Spleen (tissue), 11 donors: Measurements from ENCODE around the gene C1QTNF1. TPM values are rescaled to one million over a fixed set of nuclear protein-coding genes. Genes with fewer than 3 reads are reported as not detected.
A peak's percentile ranks its signal among the peaks of the same experiment; 100 is the strongest.
"Not testable (repeated sequence)": the region's sequence is repeated elsewhere in the genome, so short reads cannot be mapped to it uniquely, and the experiment has no call there.

Experiments
- DNase-seq: peaks from one replicate; pipeline ENCODE4 v3.0.0-alpha.2; 2020
- H3K27ac ChIP-seq, 8 donors: fragments of 200-600 bp; sonication (generic) in 7 of 8; 1 replicate in 4 of 8; 2 replicates in 4 of 8; pipeline versions ENCODE4 v1.5.0 to v1.8.0; 2016 to 2021; ENCODE audit warnings: inconsistent platforms in 4 of 8, mild to moderate bottlenecking in 4 of 8, moderate library complexity in 1 of 8
- H3K27me3 ChIP-seq, 7 donors: fragments of 200-600 bp; sonication (generic) in 6 of 7; replicated peaks in 1 of 7; 1 replicate in 4 of 7; 2 replicates in 3 of 7; pipeline versions ENCODE4 v1.5.0 to v1.8.0; 2016 to 2021; ENCODE audit warnings: inconsistent platforms in 3 of 7, mild to moderate bottlenecking in 1 of 7
- H3K36me3 ChIP-seq, 6 donors: fragments of 200-600 bp; sonication (generic) in 5 of 6; 1 replicate in 4 of 6; 2 replicates in 2 of 6; pipeline versions ENCODE4 v1.5.0 to v1.8.0; 2016 to 2021; ENCODE audit warnings: inconsistent platforms in 2 of 6
- H3K4me1 ChIP-seq, 6 donors: fragments of 200-600 bp; sonication (generic) in 5 of 6; 1 replicate in 3 of 6; 2 replicates in 3 of 6; pipeline versions ENCODE4 v1.5.0 to v1.8.0; 2016 to 2021; ENCODE audit warnings: inconsistent platforms in 3 of 6
- H3K4me3 ChIP-seq, 8 donors: fragments of 200-600 bp; sonication (generic) in 7 of 8; 1 replicate in 4 of 8; 2 replicates in 4 of 8; pipeline versions ENCODE4 v1.5.0 to v1.8.0; 2016 to 2021; ENCODE audit warnings: inconsistent platforms in 4 of 8, mild to moderate bottlenecking in 4 of 8, moderate library complexity in 2 of 8
- H3K9me3 ChIP-seq, 8 donors: fragments of 200-600 bp; sonication (generic) in 7 of 8; 1 replicate in 4 of 8; 2 replicates in 4 of 8; pipeline versions ENCODE4 v1.5.0 to v1.8.0; 2016 to 2021; ENCODE audit warnings: inconsistent platforms in 4 of 8
- POLR2A ChIP-seq, 3 donors: fragments of 450-650 bp; IDR thresholded peaks; one replicate each; pipeline ENCODE4 v1.5.1; 2017; ENCODE audit warnings: antibody characterized with exemption in 3 of 3, mild to moderate bottlenecking in 1 of 3
- POLR2AphosphoS5 ChIP-seq, 3 donors: sonication (generic); formaldehyde crosslinking; IDR thresholded peaks; one replicate each; pipeline ENCODE4 v1.5.1; 2017; ENCODE audit warnings: antibody characterized with exemption in 3 of 3
- WGBS, 5 donors: extraction: QIAGEN DNeasy Blood & Tissue Kit in 3 of 5; methylation state at CpG; one replicate each; pipeline versions ENCODE4 v1.1.5 to v1.1.7; 2013 to 2018; 5-methylcytosine and 5-hydroxymethylcytosine counted together
- intact Hi-C: fragments of 100-400 bp; cut with DNase I; formaldehyde crosslinking; loops from one replicate; pipeline ENCODE4 v1.15.0; 2023; ENCODE audit warnings: low total_unique reads
- polyA plus RNA-seq, 3 donors: library from polyadenylated mRNA; stranded (reverse); fragments of 200-250 nt; gene quantifications; one replicate each; pipeline ENCODE4 v1.2.1, GENCODE V29; 2013
- total RNA-seq, 7 donors: library from RNA; depleted of rRNA in 3 of 7; stranded (reverse); fragments of >200 nt in 3 of 7; fragmentation: NEBNext Ultra II Directional in 4 of 7; extraction: Animal tissue kit (Norgen Biotek cat#: 25700) in 4 of 7; gene quantifications; one replicate each; pipeline versions ENCODE4 v1.1.0 to v1.2.1, GENCODE V29; 2016 to 2021
- TF ChIP-seq, protein P1 (sequence below), 11 experiments: fragments of 200-600 bp in 7 of 11; fragments of 450-650 bp in 4 of 11; sonication (generic) in 4 of 11; IDR thresholded peaks in 8 of 11; conservative IDR thresholded peaks in 3 of 11; 1 replicate in 7 of 11; 2 replicates in 4 of 11; pipeline versions ENCODE4 v1.4.0 to v1.8.0; 2016 to 2021; ENCODE audit warnings: antibody characterized with exemption in 11 of 11, inconsistent platforms in 4 of 11, mild to moderate bottlenecking in 1 of 11
- donor health status: healthy with polysubstance abuse.
- donor health status: DM: no; HTN: no; CAD: no; lungs with moderate emphysema.
- donor health status: DM: no; HTN: no; CAD: no.
- donor health status: Bipolar disorder and iron deficiency.
- donor health status: healthy.
- donor health status: DM: no; HTN: no; CAD: no.
- donor health status: DM: yes; HTN: yes; CAD: no.

C1QTNF1 gene
- total and polyA plus RNA-seq, 10 donors, result 14.7 to 101 (median 44.4) TPM

DNA sequence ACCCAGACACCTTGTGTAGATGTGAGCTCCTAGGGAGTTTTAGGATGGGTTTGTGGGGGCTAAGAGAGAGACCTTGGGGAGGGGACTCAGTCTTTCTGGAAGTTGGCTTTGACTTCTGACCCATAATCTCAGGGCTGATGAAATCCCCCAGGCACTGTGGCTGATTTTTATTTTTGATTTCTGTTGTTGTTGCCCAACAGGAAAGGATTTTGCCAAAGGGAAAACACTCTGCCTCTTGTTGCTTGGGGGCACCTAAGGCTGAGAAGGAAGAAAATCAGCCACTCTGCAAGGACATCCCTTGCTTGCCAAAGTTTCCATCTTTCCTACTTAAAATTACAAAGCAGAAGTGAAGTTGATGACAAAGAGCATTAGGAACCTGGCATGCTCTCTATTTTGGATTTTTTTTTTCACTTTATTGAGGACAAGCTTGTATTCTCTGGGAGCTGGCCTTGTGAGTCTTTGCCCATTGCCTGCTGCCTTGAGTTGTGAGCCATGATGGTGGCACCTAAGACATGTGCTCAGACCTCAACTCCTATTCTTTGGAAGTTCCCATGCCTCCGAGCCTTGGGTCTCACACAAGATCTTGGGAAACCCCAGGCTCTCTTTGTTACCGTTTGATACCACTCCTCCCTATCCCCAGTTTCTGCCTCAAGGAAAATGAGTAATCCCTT, 3.2 kb upstream of the C1QTNF1 start:
- Histone ChIP-seq H3K4me3 (no peak overlapping the region), H3K27ac (peak overlapping the region in 4 of 8 donors; percentile 26 to 82 (median 47)), H3K4me1 (peaks cover 7 to 66% (median 35%) of the 10 kb centered on the region in 6 donors), H3K36me3 (no peaks in the 10 kb centered on the region), H3K27me3 (peaks cover 0 to 49% (median 20%) of the 10 kb centered on the region in 7 donors), H3K9me3 (peaks cover 0 to 5% (median 3%) of the 10 kb centered on the region in 8 donors)
- TF ChIP-seq, protein P1, sequence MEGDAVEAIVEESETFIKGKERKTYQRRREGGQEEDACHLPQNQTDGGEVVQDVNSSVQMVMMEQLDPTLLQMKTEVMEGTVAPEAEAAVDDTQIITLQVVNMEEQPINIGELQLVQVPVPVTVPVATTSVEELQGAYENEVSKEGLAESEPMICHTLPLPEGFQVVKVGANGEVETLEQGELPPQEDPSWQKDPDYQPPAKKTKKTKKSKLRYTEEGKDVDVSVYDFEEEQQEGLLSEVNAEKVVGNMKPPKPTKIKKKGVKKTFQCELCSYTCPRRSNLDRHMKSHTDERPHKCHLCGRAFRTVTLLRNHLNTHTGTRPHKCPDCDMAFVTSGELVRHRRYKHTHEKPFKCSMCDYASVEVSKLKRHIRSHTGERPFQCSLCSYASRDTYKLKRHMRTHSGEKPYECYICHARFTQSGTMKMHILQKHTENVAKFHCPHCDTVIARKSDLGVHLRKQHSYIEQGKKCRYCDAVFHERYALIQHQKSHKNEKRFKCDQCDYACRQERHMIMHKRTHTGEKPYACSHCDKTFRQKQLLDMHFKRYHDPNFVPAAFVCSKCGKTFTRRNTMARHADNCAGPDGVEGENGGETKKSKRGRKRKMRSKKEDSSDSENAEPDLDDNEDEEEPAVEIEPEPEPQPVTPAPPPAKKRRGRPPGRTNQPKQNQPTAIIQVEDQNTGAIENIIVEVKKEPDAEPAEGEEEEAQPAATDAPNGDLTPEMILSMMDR (IDR thresholded peaks at IDR 0.05 in 8 of 11, conservative IDR thresholded peaks at IDR 0.05 in 3 of 11), result no peak
- TF ChIP-seq POLR2AphosphoS5 (IDR thresholded peaks at IDR 0.05) (no peak), POLR2A (IDR thresholded peaks at IDR 0.05) (no peak)
- intact Hi-C loops, result no loop called here
- WGBS, 5 donors, result 70 to 87% (median 75%) methylated on average over 2 of the region's 2 CpGs
- no peak for DNase-seq

DNA sequence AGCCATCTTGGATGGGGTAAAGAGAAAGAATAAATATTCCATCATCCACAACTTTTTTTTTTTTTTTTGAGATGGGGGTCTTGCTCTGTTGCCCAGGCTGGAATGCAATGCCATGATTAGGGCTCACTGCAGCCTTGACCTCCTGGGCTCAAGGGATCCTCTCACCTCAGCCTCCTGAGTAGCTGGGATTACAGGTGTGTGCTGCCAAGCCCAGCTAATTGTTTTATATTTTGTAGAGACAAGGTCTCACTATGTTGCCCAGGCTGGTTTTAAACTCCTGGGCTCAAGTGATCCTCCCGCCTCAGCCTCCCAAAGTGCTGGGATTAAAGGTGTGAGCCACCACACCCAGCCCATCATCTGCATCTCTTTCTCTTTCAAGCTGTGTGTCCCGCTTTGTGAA, 2.0 kb upstream of the C1QTNF1 start:
- intact Hi-C loops, H3K36me3 ChIP-seq, H3K4me3 ChIP-seq, H3K9me3 ChIP-seq: not testable (repeated sequence)
- DNase-seq, result peak; percentile 16
- Histone ChIP-seq H3K4me1 (peaks cover 7 to 76% (median 40%) of the 10 kb centered on the region in 6 donors), H3K27ac (peak overlapping the region in 7 of 8 donors; percentile 35 to 87 (median 80)), H3K27me3 (peaks cover 0 to 61% (median 20%) of the 10 kb centered on the region in 7 donors)
- WGBS, 5 donors, result 80 to 91% (median 85%) methylated on average over 2 of the region's 2 CpGs

DNA sequence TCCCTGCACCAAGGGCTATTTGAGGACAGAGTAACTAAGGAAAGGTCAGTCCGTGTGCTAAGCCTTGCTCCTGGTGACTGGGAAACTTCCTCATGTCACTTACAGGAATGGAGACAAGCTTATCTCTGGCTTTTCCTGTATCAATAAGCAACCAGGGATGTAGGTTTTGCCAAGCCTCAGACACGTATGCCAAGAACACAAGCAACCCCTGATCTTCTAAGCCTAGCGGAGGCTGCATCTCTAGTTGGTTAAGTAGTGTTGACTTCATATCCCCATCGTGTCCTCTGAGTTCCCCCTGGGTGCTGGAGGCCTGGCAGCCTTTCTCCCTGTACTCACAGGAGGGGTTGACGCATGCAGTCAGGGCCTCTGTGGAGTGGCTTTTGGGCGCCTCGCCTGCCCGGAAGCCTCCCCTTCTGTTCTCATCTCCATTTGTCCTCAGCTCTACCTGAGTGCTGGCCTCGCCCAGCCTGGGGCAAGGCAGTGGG, 1.4 kb upstream of the C1QTNF1 start:
- Histone ChIP-seq H3K4me3 (peak overlapping the region in 3 of 8 donors; percentile 5 to 79 (median 54)), H3K4me1 (peaks cover 7 to 83% (median 43%) of the 10 kb centered on the region in 6 donors), H3K27me3 (peaks cover 0 to 67% (median 20%) of the 10 kb centered on the region in 7 donors), H3K27ac (peak overlapping the region; percentile 50 to 87 (median 80)), H3K36me3 (no peaks in the 10 kb centered on the region), H3K9me3 (no peaks in the 10 kb centered on the region)
- TF ChIP-seq POLR2AphosphoS5 (IDR thresholded peaks at IDR 0.05) (peak; percentile 58 to 78 (median 69)), POLR2A (IDR thresholded peaks at IDR 0.05) (peak in 1 of 3 donors; percentile 11)
- TF ChIP-seq, protein P1 (IDR thresholded peaks at IDR 0.05 in 8 of 11, conservative IDR thresholded peaks at IDR 0.05 in 3 of 11), result no peak
- DNase-seq, result peak; percentile 70
- 67 to 85% (median 73%) methylated on average over 9 of the region's 9 CpGs for WGBS, 5 donors
- intact Hi-C loops, result no loop called here

DNA sequence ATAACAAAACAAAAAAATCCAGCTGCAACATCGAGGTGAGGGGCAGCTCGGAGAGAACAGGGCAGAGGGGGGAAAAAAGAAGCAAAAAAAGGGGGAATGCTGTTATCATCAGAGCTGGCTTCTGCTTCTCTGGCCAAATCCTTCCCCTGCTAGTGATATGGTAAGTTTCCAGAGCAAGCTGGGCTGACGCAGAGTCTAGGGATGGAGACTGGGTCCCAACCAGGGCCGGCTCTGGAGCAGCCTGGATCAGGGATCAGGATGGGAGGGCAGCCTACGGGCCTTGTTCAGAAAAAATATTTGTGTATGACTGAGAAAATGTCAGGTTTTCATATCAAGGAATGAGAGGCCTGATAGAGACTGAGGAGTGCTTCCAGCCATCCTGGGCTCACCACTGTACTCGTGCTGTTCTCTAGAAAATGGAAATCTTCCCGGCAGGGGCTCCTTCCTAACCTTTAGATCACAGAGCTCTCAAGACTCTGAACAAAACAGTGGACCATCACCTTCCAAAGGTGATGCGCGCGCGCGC, 726 bp upstream of the C1QTNF1 start:
- peak; percentile 33 for DNase-seq
- Histone ChIP-seq H3K36me3 (no peaks in the 10 kb centered on the region), H3K4me1 (peaks cover 7 to 89% (median 48%) of the 10 kb centered on the region in 6 donors), H3K27ac (peak overlapping the region; percentile 60 to 87 (median 80)), H3K27me3 (peaks cover 0 to 74% (median 20%) of the 10 kb centered on the region in 7 donors), H3K9me3 (no peaks in the 10 kb centered on the region), H3K4me3 (peak overlapping the region in 6 of 8 donors; percentile 45 to 79 (median 56))
- intact Hi-C loops, result no loop called here
- TF ChIP-seq POLR2A (IDR thresholded peaks at IDR 0.05) (no peak), POLR2AphosphoS5 (IDR thresholded peaks at IDR 0.05) (no peak)
- TF ChIP-seq, protein P1 (IDR thresholded peaks at IDR 0.05 in 8 of 11, conservative IDR thresholded peaks at IDR 0.05 in 3 of 11), result no peak
- 71 to 84% (median 82%) methylated on average over 12 of the region's 12 CpGs for WGBS, 5 donors
